Esophagus muscularis mucosa (tissue), 3 donors: ENCODE data around the gene OR2AP1.
"Not testable (repeated sequence)": the region's sequence is repeated elsewhere in the genome, so short reads cannot be mapped to it uniquely, and the experiment has no call there.

ENCODE experiments used
- EP300 ChIP-seq: sonication (generic); formaldehyde crosslinking; IDR thresholded peaks from one replicate; pipeline ENCODE4 v1.6.1; 2017; ENCODE audit warnings: antibody characterized with exemption
- TF ChIP-seq, protein P1 (sequence below), 3 experiments: fragments of 200-600 bp in 2 of 3; fragments of 450-650 bp in 1 of 3; sonication (generic) in 2 of 3; IDR thresholded peaks; one replicate each; pipeline ENCODE4 v1.5.1; 2017 to 2019; ENCODE audit warnings: antibody characterized with exemption in 3 of 3, mild to moderate bottlenecking in 2 of 3, moderate library complexity in 1 of 3

DNA sequence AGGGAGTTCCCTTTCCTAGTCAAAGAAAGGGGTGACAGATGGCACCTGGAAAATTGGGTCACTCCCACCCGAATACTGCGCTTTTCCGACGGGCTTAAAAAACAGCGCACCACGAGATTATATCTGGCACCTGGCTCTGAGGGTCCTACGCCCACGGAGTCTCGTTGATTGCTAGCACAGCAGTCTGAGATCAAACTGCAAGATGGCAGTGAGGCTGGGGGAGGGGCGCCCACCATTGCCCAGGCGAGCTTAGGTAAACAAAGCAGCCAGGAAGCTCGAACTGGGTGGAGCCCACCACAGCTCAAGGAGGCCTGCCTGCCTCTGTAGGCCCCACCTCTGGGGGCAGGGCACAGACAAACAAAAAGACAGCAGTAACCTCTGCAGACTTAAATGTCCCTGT lies 17.9 kb downstream of the OR2AP1 start:
- TF ChIP-seq EP300 = not testable (repeated sequence)
- TF ChIP-seq, protein P1, sequence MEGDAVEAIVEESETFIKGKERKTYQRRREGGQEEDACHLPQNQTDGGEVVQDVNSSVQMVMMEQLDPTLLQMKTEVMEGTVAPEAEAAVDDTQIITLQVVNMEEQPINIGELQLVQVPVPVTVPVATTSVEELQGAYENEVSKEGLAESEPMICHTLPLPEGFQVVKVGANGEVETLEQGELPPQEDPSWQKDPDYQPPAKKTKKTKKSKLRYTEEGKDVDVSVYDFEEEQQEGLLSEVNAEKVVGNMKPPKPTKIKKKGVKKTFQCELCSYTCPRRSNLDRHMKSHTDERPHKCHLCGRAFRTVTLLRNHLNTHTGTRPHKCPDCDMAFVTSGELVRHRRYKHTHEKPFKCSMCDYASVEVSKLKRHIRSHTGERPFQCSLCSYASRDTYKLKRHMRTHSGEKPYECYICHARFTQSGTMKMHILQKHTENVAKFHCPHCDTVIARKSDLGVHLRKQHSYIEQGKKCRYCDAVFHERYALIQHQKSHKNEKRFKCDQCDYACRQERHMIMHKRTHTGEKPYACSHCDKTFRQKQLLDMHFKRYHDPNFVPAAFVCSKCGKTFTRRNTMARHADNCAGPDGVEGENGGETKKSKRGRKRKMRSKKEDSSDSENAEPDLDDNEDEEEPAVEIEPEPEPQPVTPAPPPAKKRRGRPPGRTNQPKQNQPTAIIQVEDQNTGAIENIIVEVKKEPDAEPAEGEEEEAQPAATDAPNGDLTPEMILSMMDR (IDR thresholded peaks at IDR 0.05) = not testable (repeated sequence)
